Sigmoid colon (tissue), 4 donors: ENCODE results near the gene TMEM114.

ENCODE experiments used
- CTCF ChIP-seq, 4 experiments: fragments of 450-650 bp in 3 of 4; fragments of 200-600 bp in 1 of 4; IDR thresholded peaks; one replicate each; pipeline ENCODE4 v1.5.1; 2016 to 2019; ENCODE audit warnings: antibody characterized with exemption in 4 of 4, mild to moderate bottlenecking in 3 of 4, moderate library complexity in 2 of 4
- POLR2AphosphoS5 ChIP-seq, 4 donors: sonication (generic); formaldehyde crosslinking; IDR thresholded peaks; one replicate each; pipeline ENCODE4 v1.6.1; 2017; ENCODE audit warnings: antibody characterized with exemption in 4 of 4

DNA sequence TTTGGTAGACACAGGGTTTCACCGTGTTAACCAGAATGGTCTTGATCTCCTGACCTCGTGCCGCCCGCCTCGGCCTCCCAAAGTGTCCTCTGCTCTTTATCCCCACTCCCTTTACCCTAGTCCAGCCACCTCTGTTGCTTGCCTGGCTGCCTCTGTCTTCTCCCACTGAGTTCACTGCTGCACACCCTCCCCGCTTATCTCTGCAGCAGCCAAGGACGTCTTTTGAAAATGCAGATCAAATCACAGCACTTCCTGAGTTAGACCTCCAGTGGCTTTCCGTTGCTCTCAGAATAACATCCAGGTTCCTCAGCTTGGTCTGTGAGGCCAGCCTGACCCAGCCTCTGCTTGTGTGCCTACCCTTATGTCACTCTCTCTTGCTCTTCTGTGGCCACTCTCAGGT is 36.6 kb upstream of the TMEM114 start:
- TF ChIP-seq CTCF (IDR thresholded peaks at IDR 0.05) (no peak), POLR2AphosphoS5 (IDR thresholded peaks at IDR 0.05) (no peak)
